Activated CD8-positive, alpha-beta memory T cell treated with anti-CD3 and anti-CD28 coated beads for 4 hours (primary cell): Measurements from ENCODE around the gene MYD88.
A peak's percentile ranks its signal among the peaks of the same experiment; 100 is the strongest.

ENCODE experiments used
- DNase-seq, 2 donors: peaks; one replicate each; pipeline ENCODE4 v3.0.0-alpha.2; 2020; ENCODE audit warnings: low read depth in 2 of 2

Gene MYD88

GRCh38 chr3:38138349-38139190, at the start of gene MYD88:
Gene MYD88 (plus strand): TSS chr3:38138661. CDS start chr3:38138701, 40 bp downstream.
- peak; percentile 76 to 81 for DNase-seq

GRCh38 chr3:38089163-38089562, 49.3 kb upstream of the MYD88 start:
- DNase-seq = no peak

GRCh38 chr3:38090453-38090852, 48.0 kb upstream of the MYD88 start:
- no peak for DNase-seq

- DNase-seq = no peak
These were observed 43.5 kb upstream of the MYD88 start for GRCh38 chr3:38094999-38095398.

- no peak for DNase-seq
These were observed 42.6 kb upstream of the MYD88 start for GRCh38 chr3:38095669-38096483.

- no peak for DNase-seq
These were observed 40.8 kb upstream of the MYD88 start for GRCh38 chr3:38097446-38098375.

- DNase-seq = no peak
These were observed 40.1 kb upstream of the MYD88 start for GRCh38 chr3:38098376-38098723.

GRCh38 chr3:38099518-38099917, 38.9 kb upstream of the MYD88 start:
- no peak for DNase-seq

- no peak for DNase-seq
These were observed 38.0 kb upstream of the MYD88 start for GRCh38 chr3:38100498-38100897.

GRCh38 chr3:38101811-38102443, 36.5 kb upstream of the MYD88 start:
- no peak for DNase-seq

GRCh38 chr3:38102444-38102814, 36.0 kb upstream of the MYD88 start:
- no peak for DNase-seq

GRCh38 chr3:38105525-38105924, 32.9 kb upstream of the MYD88 start:
- DNase-seq = no peak

GRCh38 chr3:38107911-38108648, 30.4 kb upstream of the MYD88 start:
- no peak for DNase-seq

- DNase-seq = no peak
These were observed 29.5 kb upstream of the MYD88 start for GRCh38 chr3:38108649-38109579.

GRCh38 chr3:38109580-38110313, 28.7 kb upstream of the MYD88 start:
- DNase-seq = no peak

- no peak for DNase-seq
These were observed 28.0 kb upstream of the MYD88 start for GRCh38 chr3:38110314-38111050.

GRCh38 chr3:38111201-38111600, 27.3 kb upstream of the MYD88 start:
- DNase-seq = no peak

GRCh38 chr3:38111696-38112377, 26.6 kb upstream of the MYD88 start:
- no peak for DNase-seq
